Measurements from ENCODE around the gene HDAC7. TPM values are rescaled to one million over a fixed set of nuclear protein-coding genes. Genes with fewer than 3 reads are reported as not detected.

Gene HDAC7
- total and polyA plus RNA-seq, 2 of the 13 experiments (the other 11 are each of a cell fraction or from before 2014, with no cell fraction given), result 4.6 to 10.8 TPM

DNA sequence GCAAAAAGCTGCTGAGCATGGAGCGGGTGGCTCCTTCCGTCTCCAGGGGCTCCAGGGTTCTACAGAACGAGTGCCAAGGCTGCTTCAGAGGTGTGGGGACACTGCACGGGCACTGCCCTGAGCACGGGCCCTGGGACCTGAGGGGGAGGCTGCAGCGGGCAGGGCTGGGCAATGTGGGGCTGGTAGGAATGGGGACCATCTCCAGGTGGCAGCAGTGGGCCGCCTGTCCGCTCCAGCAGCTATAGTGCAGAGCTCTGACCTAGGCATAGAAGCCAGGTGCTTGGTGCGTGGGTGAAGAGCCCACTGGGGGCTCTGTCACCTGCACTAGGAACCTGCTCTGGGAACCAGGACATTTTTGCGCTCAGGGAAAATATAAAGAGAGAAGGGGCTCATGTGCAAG is 22.3 kb downstream of the HDAC7 start (continued):
- TF ChIP-seq ZNF609 (CRISPR knock-in tag; IDR thresholded peaks at IDR 0.05; ENCODE audit: borderline replicate concordance) (no peak), ZNF136 (CRISPR knock-in tag; IDR thresholded peaks at IDR 0.05; ENCODE audit: low read depth) (no peak), MEIS2 (CRISPR knock-in tag; IDR thresholded peaks at IDR 0.05) (no peak)
- TF ChIP-seq, protein P1, sequence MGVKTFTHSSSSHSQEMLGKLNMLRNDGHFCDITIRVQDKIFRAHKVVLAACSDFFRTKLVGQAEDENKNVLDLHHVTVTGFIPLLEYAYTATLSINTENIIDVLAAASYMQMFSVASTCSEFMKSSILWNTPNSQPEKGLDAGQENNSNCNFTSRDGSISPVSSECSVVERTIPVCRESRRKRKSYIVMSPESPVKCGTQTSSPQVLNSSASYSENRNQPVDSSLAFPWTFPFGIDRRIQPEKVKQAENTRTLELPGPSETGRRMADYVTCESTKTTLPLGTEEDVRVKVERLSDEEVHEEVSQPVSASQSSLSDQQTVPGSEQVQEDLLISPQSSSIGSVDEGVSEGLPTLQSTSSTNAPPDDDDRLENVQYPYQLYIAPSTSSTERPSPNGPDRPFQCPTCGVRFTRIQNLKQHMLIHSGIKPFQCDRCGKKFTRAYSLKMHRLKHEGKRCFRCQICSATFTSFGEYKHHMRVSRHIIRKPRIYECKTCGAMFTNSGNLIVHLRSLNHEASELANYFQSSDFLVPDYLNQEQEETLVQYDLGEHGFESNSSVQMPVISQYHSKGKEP (CRISPR knock-in tag; IDR thresholded peaks at IDR 0.05), result no peak

GRCh38 chr12:47795814-47796411 is 23.8 kb downstream of the HDAC7 start:
- Histone ChIP-seq H3K79me2 (ENCODE audit: insufficient read depth, low read length) (no peaks in the 10 kb centered on the region), H3K4me3 (replicated peaks in 1 of 3; ENCODE audit: insufficient read depth in 1 of 3, low read depth in 2 of 3, low read length in 3 of 3) (no peak overlapping the region), H3K36me3 (replicated peaks in 1 of 2; ENCODE audit: control insufficient read depth in 1 of 2, insufficient read depth in 2 of 2, low read length in 2 of 2) (peaks cover 0 to 2% of the 10 kb centered on the region in 2 experiments; a peak in 1 of 5 replicates), H3K4me1 (ENCODE audit: insufficient read depth, low read length) (no peaks in the 10 kb centered on the region), H4K20me1 (ENCODE audit: insufficient read depth, low read length) (no peaks in the 10 kb centered on the region), H3K9ac (ENCODE audit: insufficient read depth, low read depth, low read length) (no peak overlapping the region), H3K9me3 (ENCODE audit: low read length) (no peaks in the 10 kb centered on the region), H3K27me3 (ENCODE audit: control insufficient read depth in 1 of 2, insufficient read depth in 2 of 2, low read length in 2 of 2) (no peaks in the 10 kb centered on the region), H2AFZ (ENCODE audit: low read length) (no peak overlapping the region), H3K4me2 (ENCODE audit: low read depth, low read length) (no peak overlapping the region), H3K27ac (ENCODE audit: extremely low read length, insufficient read depth, low read length) (no peak overlapping the region)
- BruUV-seq (replicated peaks), result no TSS peak
- no peak for TF ChIP-seq ZNF674 (CRISPR knock-in tag; IDR thresholded peaks at IDR 0.05; ENCODE audit: low read depth)
- no peak for TF ChIP-seq ZNF367 (CRISPR knock-in tag; IDR thresholded peaks at IDR 0.05; ENCODE audit: borderline replicate concordance)
- no peak for TF ChIP-seq SRF (IDR thresholded peaks at IDR 0.05; ENCODE audit: low read depth, low read length)
- no peak for TF ChIP-seq KDM2A (CRISPR knock-in tag; IDR thresholded peaks at IDR 0.05; ENCODE audit: borderline replicate concordance, low read depth)
- DNase-seq (ENCODE audit: low spot score) (no peak), ATAC-seq (no peak), FAIRE-seq (no peak)
- POLR2A ChIA-PET, result no interaction called here
- CTCF ChIA-PET (ENCODE audit: low intra/inter-chr PET ratio, low total read pairs), result interaction anchor here (3.7 kb wide), 1 partner anchor 42 kb away, joined by 33 read pairs; no protein-coding TSS in a partner anchor
- in situ Hi-C loops (cut with HindIII; ENCODE audit: extremely low pct_ligation_motif_present, low pct_unique_long_range_greater_than_20kb) (no loop called here), intact Hi-C loops (cut with micrococcal nuclease; ENCODE audit: unreplicated experiment) (no loop called here)
- WGBS (ENCODE audit: low lambda C conversion rate), result 90% methylated on average over 12 of the region's 22 CpGs

Measured in HepG2 (cell line).